T-cell (primary cell): Measurements from ENCODE around the gene USH2A. TPM values are rescaled to one million over a fixed set of nuclear protein-coding genes. Genes with fewer than 3 reads are reported as not detected.

ENCODE experiments used
- ATAC-seq, 4 experiments: fragments of 200-7000 bp in 3 of 4; fragments of 150-1000 bp in 1 of 4; cut with Tn5 transposase; replicated peaks in 1 of 4; 1 replicate in 3 of 4; 2 replicates in 1 of 4; pipeline ENCODE4 v1.10.0; 2021; ENCODE audit warnings: moderate library complexity in 3 of 4, mild to moderate bottlenecking in 2 of 4, moderate number of reproducible peaks in 1 of 4
- CTCF ChIA-PET, 2 donors: fragments of 300-600 bp; sonication (Branson Sonifier 250); formaldehyde crosslinking; loops; one replicate each; lab custom pipeline; 2022; ENCODE audit warnings: antibody characterized with exemption in 2 of 2; lab: Charles Lee
- POLR2A ChIA-PET, 2 donors: fragments of 300-600 bp; sonication (Branson Sonifier 250); formaldehyde crosslinking; loops; one replicate each; lab custom pipeline; 2022; ENCODE audit warnings: antibody characterized with exemption in 2 of 2; lab: Charles Lee
- DNase-seq, 35 experiments: peaks; one replicate each; pipeline versions ENCODE4 v3.0.0 to v3.0.0-alpha.2; 2013 to 2023
- H3K27ac ChIP-seq: one replicate; pipeline ENCODE4 v1.5.1; 2013; ENCODE audit warnings: low read length
- H3K27me3 ChIP-seq, 2 experiments: replicated peaks in 1 of 2; 1 replicate in 1 of 2; 2 replicates in 1 of 2; pipeline versions ENCODE4 v1.6.1 to v1.7.0; 2013; ENCODE audit warnings: low read length in 1 of 2, mixed read lengths in 1 of 2; ENCODE audit not compliant: control insufficient read depth in 2 of 2, insufficient read depth in 2 of 2; ENCODE audit errors: extremely low read depth in 1 of 2
- H3K36me3 ChIP-seq, 2 donors: 1 replicate in 1 of 2; 2 replicates in 1 of 2; pipeline versions ENCODE4 v1.6.1 to v1.7.0; 2013; ENCODE audit warnings: low read length in 1 of 2; ENCODE audit not compliant: control insufficient read depth in 2 of 2, insufficient read depth in 1 of 2; ENCODE audit errors: extremely low read depth in 1 of 2
- H3K4me1 ChIP-seq, 2 experiments: 1 replicate in 1 of 2; 2 replicates in 1 of 2; pipeline versions ENCODE4 v1.6.1 to v1.7.0; 2013; ENCODE audit warnings: low read length in 2 of 2, mixed read lengths in 1 of 2; ENCODE audit not compliant: insufficient read depth in 2 of 2, control insufficient read depth in 1 of 2; ENCODE audit errors: extremely low read depth in 1 of 2
- H3K4me3 ChIP-seq, 2 donors: 1 replicate in 1 of 2; 2 replicates in 1 of 2; pipeline versions ENCODE4 v1.5.1 to v1.7.0; 2013; ENCODE audit warnings: mild to moderate bottlenecking in 2 of 2, low read length in 1 of 2, moderate library complexity in 1 of 2; ENCODE audit not compliant: control insufficient read depth in 1 of 2; ENCODE audit errors: extremely low read depth in 1 of 2
- H3K9me3 ChIP-seq: 2 replicates; pipeline ENCODE4 v1.7.0; 2013
- H3K27ac Mint-ChIP-seq, 2 donors: one replicate each; pipeline ENCODE4 v1.8.0; 2020 to 2021; ENCODE audit warnings: mild to moderate bottlenecking in 2 of 2, mixed read lengths in 2 of 2
- H3K27me3 Mint-ChIP-seq, 2 donors: one replicate each; pipeline ENCODE4 v1.8.0; 2021 to 2022; ENCODE audit warnings: mixed read lengths in 2 of 2
- H3K36me3 Mint-ChIP-seq: one replicate; pipeline ENCODE4 v1.8.0; 2021; ENCODE audit warnings: mixed read lengths
- H3K4me1 Mint-ChIP-seq, 3 donors: one replicate each; pipeline ENCODE4 v1.8.0; 2020 to 2022; ENCODE audit warnings: mixed read lengths in 3 of 3, mild to moderate bottlenecking in 1 of 3
- H3K4me3 Mint-ChIP-seq, 3 donors: one replicate each; pipeline ENCODE4 v1.8.0; 2020 to 2022; ENCODE audit warnings: mild to moderate bottlenecking in 3 of 3, mixed read lengths in 3 of 3, moderate library complexity in 3 of 3
- H3K9me3 Mint-ChIP-seq, 3 donors: one replicate each; pipeline ENCODE4 v1.8.0; 2020 to 2022; ENCODE audit warnings: mixed read lengths in 3 of 3
- WGBS: methylation state at CpG from one replicate; pipeline ENCODE4 v1.1.5; 2013; ENCODE audit warnings: missing lambda C conversion rate; ENCODE audit not compliant: insufficient coverage; 5-methylcytosine and 5-hydroxymethylcytosine counted together
- total RNA-seq, 35 experiments: library from RNA in 6 of 35; stranded (reverse) in 6 of 35; fragments of 120-200 nt in 1 of 35; gene quantifications; one replicate each; pipeline versions ENCODE4 v1.2.1 to v1.2.4 and lab custom pipeline; 2013 to 2026

USH2A gene
- total RNA-seq, 5 donors from 2014 or later (not counting 1 experiment from before 2014, with no cell fraction given), result not detected

GRCh38 chr1:215597961-215598360 is 825.3 kb downstream of the USH2A start:
- H3K27me3 Mint-ChIP-seq, result no peaks in the 10 kb centered on the region
- POLR2A ChIA-PET, result no interaction called here
- H3K9me3 Mint-ChIP-seq, result no peaks in the 10 kb centered on the region

DNA sequence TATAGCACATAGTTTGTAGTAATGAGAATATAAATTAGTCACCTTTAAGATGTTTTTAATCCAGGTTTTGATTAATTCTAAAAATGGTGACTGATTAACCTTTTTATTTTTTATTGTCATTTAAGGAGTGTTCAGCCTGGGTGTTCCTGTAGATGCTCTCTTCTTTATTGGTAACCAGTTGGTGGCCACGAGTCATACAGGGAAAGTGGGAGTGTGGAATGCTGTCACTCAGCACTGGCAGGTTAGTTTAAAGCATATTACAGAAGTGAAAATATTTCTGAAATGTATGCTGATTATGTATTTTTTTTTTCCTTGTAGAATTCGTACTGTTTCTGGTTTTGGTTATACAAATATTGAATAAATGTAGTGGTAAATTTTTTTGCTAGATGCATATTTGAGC is 828.0 kb downstream of the USH2A start:
- Mint-ChIP-seq H3K27me3 (no peaks in the 10 kb centered on the region), H3K27ac (no peak overlapping the region), H3K9me3 (peaks cover 2 to 4% (median 4%) of the 10 kb centered on the region in 3 donors), H3K36me3 (peaks cover 22% of the 10 kb centered on the region), H3K4me1 (no peaks in the 10 kb centered on the region), H3K4me3 (no peak overlapping the region)
- Histone ChIP-seq H3K27me3 (no peaks in the 10 kb centered on the region), H3K36me3 (no peaks in the 10 kb centered on the region), H3K9me3 (no peaks in the 10 kb centered on the region), H3K4me1 (no peaks in the 10 kb centered on the region), H3K4me3 (no peak overlapping the region), H3K27ac (no peak overlapping the region)
- ATAC-seq, result no peak
- WGBS, result 83% methylated on average over 1 of the region's 2 CpGs
- CTCF ChIA-PET, result no interaction called here
- DNase-seq, result no peak
- POLR2A ChIA-PET, result no interaction called here

More at GRCh38 chr1:215597961-215598360, 825.3 kb downstream of the USH2A start:
- CTCF ChIA-PET, result no interaction called here
- DNase-seq (no peak), ATAC-seq (no peak)
- no peak overlapping the region for H3K27ac ChIP-seq
- no peaks in the 10 kb centered on the region for H3K27me3 ChIP-seq
- no peak overlapping the region for H3K27ac Mint-ChIP-seq
- no peaks in the 10 kb centered on the region for H3K36me3 ChIP-seq
- no peaks in the 10 kb centered on the region for H3K9me3 ChIP-seq
- no peak overlapping the region for H3K4me3 Mint-ChIP-seq
- no peaks in the 10 kb centered on the region for H3K4me1 Mint-ChIP-seq
- peaks cover 14% of the 10 kb centered on the region for H3K36me3 Mint-ChIP-seq
- no peak overlapping the region for H3K4me3 ChIP-seq
- H3K4me1 ChIP-seq, result no peaks in the 10 kb centered on the region

GRCh38 chr1:215594640-215595039 is 828.6 kb downstream of the USH2A start:
- Mint-ChIP-seq H3K4me1 (no peaks in the 10 kb centered on the region), H3K27me3 (no peaks in the 10 kb centered on the region), H3K27ac (no peak overlapping the region), H3K36me3 (peaks cover 23% of the 10 kb centered on the region), H3K9me3 (peaks cover 2 to 4% (median 4%) of the 10 kb centered on the region in 3 donors), H3K4me3 (no peak overlapping the region)
- ChIA-PET POLR2A (no interaction called here), CTCF (no interaction called here)
- Histone ChIP-seq H3K4me3 (no peak overlapping the region), H3K4me1 (no peaks in the 10 kb centered on the region), H3K27ac (no peak overlapping the region), H3K36me3 (no peaks in the 10 kb centered on the region), H3K9me3 (no peaks in the 10 kb centered on the region), H3K27me3 (no peaks in the 10 kb centered on the region)
- no peak for DNase-seq
- ATAC-seq, result no peak
- 80% methylated on average over 1 of the region's 3 CpGs for WGBS

DNA sequence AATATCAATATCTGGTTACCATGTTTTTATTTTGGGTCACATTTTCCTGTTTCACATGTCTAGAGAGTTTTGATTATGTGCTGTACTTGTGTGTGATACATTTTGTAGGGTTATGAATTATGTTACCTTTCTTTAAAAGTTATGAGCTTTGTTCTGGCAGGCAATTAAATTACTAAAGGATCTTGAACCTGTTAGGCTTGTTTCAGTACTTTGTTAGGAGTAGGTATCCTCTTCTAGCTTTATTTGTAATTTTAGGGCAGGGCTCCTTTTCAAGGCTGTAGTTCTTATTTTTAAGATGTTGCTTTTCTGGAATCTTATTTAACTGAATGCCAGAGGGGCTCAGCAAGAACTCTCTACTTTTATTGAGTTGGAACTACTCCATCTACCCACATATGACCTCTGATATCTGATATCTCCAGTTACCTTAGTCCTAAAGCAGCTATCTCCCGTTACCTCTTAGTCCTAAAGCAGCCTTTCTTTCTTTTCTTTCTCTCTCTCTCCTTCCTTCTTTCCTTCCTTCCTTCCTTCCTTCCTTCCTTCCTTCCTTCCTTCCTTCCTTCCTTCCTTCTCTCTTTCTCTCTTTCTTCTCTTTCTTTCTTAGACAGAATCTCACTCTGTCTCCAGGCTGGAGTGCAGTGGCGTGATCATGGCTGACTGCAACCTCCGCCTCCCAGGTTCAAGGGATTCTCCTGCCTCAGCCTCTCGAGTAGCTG is 832.3 kb downstream of the USH2A start:
- ATAC-seq, result no peak
- Histone ChIP-seq H3K27me3 (no peaks in the 10 kb centered on the region), H3K36me3 (no peaks in the 10 kb centered on the region), H3K27ac (no peak overlapping the region), H3K9me3 (no peaks in the 10 kb centered on the region), H3K4me3 (no peak overlapping the region), H3K4me1 (no peaks in the 10 kb centered on the region)
- ChIA-PET POLR2A (no interaction called here), CTCF (no interaction called here)
- Mint-ChIP-seq H3K27ac (no peak overlapping the region), H3K27me3 (no peaks in the 10 kb centered on the region), H3K36me3 (peaks cover 17% of the 10 kb centered on the region), H3K4me3 (no peak overlapping the region), H3K9me3 (peaks cover 2 to 4% (median 4%) of the 10 kb centered on the region in 3 donors), H3K4me1 (no peaks in the 10 kb centered on the region)
- 79% methylated on average over 4 of the region's 4 CpGs for WGBS
- no peak for DNase-seq

DNA sequence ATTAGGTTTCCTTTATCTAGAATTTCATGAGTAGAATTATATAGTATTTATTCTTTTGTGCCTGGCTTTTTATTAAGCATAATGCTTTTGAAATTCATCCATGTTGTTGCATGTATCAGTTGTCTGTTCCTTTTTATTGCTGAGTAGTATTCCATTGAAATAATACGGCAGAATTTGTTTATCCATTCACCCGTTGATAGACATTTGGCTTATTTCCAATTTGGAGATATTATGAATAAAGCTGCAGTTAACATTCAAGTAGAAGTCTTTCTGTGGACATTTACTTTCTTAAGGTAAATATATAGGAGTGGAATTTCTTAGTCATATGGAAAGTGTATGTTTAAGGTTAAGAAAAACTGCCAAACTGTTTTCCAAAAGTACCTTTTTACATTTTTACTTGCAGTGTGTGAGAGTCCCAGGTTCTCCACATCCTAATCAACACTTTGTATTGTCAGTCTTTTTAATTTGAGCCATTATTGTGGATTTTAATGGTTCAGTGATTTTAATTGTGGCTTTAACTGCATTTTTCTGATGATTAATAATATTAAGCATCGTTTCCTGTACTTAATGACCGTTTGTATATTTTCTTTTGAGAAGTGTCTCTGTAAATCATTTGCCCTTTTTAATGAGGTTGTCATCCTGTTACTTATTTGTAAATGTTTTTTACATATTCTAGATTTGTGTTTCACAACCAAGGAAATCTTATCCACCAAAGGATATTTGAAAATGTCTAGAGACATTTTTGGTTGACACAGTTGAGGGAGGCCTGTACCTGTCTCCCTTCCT is 833.4 kb downstream of the USH2A start:
- Histone ChIP-seq H3K9me3 (no peaks in the 10 kb centered on the region), H3K36me3 (no peaks in the 10 kb centered on the region), H3K4me1 (no peaks in the 10 kb centered on the region), H3K27me3 (no peaks in the 10 kb centered on the region), H3K4me3 (no peak overlapping the region), H3K27ac (no peak overlapping the region)
- H3K4me1 Mint-ChIP-seq, result no peaks in the 10 kb centered on the region
- no CpG with 5 or more reads among the region's 4 CpGs for WGBS
- H3K27ac Mint-ChIP-seq, result no peak overlapping the region
- ChIA-PET CTCF (no interaction called here), POLR2A (no interaction called here)
- H3K9me3 Mint-ChIP-seq, result peaks cover 6 to 11% (median 6%) of the 10 kb centered on the region in 3 donors
- H3K36me3 Mint-ChIP-seq, result peaks cover 16% of the 10 kb centered on the region
- no peaks in the 10 kb centered on the region for H3K27me3 Mint-ChIP-seq
- no peak overlapping the region for H3K4me3 Mint-ChIP-seq
- DNase-seq (no peak), ATAC-seq (no peak)

- peaks cover 5 to 8% (median 5%) of the 10 kb centered on the region in 3 donors for H3K9me3 Mint-ChIP-seq
- no peaks in the 10 kb centered on the region for H3K4me1 ChIP-seq
- no peak overlapping the region for H3K27ac Mint-ChIP-seq
- H3K36me3 ChIP-seq, result no peaks in the 10 kb centered on the region
- 90% methylated on average over 1 of the region's 1 CpG for WGBS
- no peak overlapping the region for H3K27ac ChIP-seq
- no peak for ATAC-seq
- no peak overlapping the region for H3K4me3 Mint-ChIP-seq
- CTCF ChIA-PET, result no interaction called here
- H3K4me3 ChIP-seq, result no peak overlapping the region
- POLR2A ChIA-PET, result no interaction called here
- no peaks in the 10 kb centered on the region for H3K4me1 Mint-ChIP-seq
- no peaks in the 10 kb centered on the region for H3K9me3 ChIP-seq
- H3K27me3 Mint-ChIP-seq, result no peaks in the 10 kb centered on the region
- no peak for DNase-seq
- peaks cover 24% of the 10 kb centered on the region for H3K36me3 Mint-ChIP-seq
- no peaks in the 10 kb centered on the region for H3K27me3 ChIP-seq
Measured at GRCh38 chr1:215584389-215584788, 838.9 kb downstream of the USH2A start.
